HPDE6-E6E7 (cell line): ENCODE measurements around the gene NEDD4.

Experiments used
- DNase-seq: peaks from one replicate; pipeline ENCODE4 v3.0.0; 2011; ENCODE audit warnings: missing footprints; ENCODE audit errors: extremely low spot score

The NEDD4 gene

DNA sequence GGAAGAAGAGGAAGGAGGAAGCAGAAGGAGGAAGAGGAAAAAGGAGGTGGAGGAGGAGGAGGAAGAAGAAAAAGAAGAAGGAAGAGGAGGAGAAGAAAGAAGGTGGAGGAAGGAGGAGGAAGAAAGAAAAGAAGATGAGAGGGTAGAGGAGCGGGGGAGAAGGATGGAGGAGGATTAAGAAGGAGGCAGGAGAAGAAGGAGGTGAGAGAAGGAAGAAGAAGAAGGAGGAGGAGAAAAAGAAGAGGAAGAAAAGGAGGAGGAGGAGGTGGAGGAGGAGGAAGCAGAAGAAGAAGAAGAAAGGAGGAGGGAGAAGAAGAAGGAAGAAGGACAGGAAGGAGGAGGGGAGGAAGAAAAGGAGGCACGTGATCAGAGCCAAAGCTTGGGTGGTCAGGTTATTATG, 213.1 kb downstream of the NEDD4 start:
- no peak for DNase-seq

GRCh38 chr15:55778932-55779331, 214.5 kb downstream of the NEDD4 start:
- no peak for DNase-seq
